ENCODE measurements around the gene SYNE3.

Gene SYNE3

GRCh38 chr14:95538801-95539509 lies 22.5 kb upstream of the SYNE3 start:
- no peak for DNase-seq (ENCODE audit: low read depth in 1 of 2, low spot score in 1 of 2)

DNA sequence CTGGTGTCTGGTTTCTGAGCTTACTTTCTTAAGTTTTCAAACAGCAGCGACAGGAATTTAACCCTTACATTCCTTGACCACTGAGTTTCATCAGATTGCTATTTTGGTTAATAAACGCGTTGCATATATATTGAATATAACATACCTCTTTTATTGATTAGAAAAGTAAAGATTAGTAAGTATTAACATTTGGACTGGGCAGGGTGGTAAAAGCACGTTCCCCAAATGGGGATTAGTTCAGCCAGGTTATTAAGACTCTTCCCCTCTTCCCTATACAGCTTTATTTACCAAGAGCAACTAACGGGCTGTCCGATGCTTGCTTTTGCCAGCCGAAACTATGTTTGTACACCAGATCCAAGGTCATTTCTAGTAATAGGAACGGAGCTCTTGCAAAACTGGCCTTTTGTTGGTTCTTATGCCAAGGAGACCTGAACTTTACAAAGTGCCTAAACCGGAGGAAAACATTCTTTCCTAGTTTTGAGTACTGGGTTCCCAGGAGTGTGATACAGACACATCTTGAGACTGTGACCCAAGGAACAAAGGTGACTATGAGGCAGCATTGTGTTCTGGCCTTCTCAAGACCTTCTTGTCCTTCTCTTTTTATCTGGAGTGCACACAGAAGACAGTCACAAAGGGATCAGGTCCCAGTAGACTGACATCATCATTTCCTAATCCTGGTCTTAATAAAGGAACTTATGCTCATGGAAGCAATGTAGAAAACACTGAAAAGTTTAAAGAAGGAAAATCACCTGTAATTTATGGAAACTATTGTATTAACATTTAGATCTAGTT lies 21.0 kb upstream of the SYNE3 start:
- Histone ChIP-seq H3K27ac (replicated peaks) (no peak overlapping the region), H3K27me3 (ENCODE audit: insufficient read depth, poor library complexity, severe bottlenecking) (no peaks in the 10 kb centered on the region), H3K4me3 (replicated peaks; ENCODE audit: insufficient read depth, low read length) (peak overlapping the region; percentile 85)
- DNase-seq (ENCODE audit: low read depth in 1 of 2, low spot score in 1 of 2), result no peak
- TF ChIP-seq, protein P1, sequence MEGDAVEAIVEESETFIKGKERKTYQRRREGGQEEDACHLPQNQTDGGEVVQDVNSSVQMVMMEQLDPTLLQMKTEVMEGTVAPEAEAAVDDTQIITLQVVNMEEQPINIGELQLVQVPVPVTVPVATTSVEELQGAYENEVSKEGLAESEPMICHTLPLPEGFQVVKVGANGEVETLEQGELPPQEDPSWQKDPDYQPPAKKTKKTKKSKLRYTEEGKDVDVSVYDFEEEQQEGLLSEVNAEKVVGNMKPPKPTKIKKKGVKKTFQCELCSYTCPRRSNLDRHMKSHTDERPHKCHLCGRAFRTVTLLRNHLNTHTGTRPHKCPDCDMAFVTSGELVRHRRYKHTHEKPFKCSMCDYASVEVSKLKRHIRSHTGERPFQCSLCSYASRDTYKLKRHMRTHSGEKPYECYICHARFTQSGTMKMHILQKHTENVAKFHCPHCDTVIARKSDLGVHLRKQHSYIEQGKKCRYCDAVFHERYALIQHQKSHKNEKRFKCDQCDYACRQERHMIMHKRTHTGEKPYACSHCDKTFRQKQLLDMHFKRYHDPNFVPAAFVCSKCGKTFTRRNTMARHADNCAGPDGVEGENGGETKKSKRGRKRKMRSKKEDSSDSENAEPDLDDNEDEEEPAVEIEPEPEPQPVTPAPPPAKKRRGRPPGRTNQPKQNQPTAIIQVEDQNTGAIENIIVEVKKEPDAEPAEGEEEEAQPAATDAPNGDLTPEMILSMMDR (IDR thresholded peaks at IDR 0.05; ENCODE audit: insufficient read depth, low read length), result no peak
- TF ChIP-seq REST (IDR thresholded peaks at IDR 0.05; ENCODE audit: insufficient replicate concordance, low read depth) (no peak), POLR2AphosphoS5 (IDR thresholded peaks at IDR 0.05; ENCODE audit: low read depth) (no peak), SPI1 (IDR thresholded peaks at IDR 0.05; ENCODE audit: borderline replicate concordance, low read depth) (no peak), GABPA (IDR thresholded peaks at IDR 0.05; ENCODE audit: low read depth) (no peak)

More at GRCh38 chr14:95538801-95539509, 22.5 kb upstream of the SYNE3 start:
- H3K27me3 ChIP-seq (ENCODE audit: insufficient read depth, poor library complexity, severe bottlenecking), result no peaks in the 10 kb centered on the region
- no peak overlapping the region for H3K27ac ChIP-seq (replicated peaks)
- no peak overlapping the region for H3K4me3 ChIP-seq (replicated peaks; ENCODE audit: insufficient read depth, low read length)
- no peak for TF ChIP-seq REST (IDR thresholded peaks at IDR 0.05; ENCODE audit: insufficient replicate concordance, low read depth)
- TF ChIP-seq GABPA (IDR thresholded peaks at IDR 0.05; ENCODE audit: low read depth), result no peak
- no peak for TF ChIP-seq POLR2AphosphoS5 (IDR thresholded peaks at IDR 0.05; ENCODE audit: low read depth)
- TF ChIP-seq SPI1 (IDR thresholded peaks at IDR 0.05; ENCODE audit: borderline replicate concordance, low read depth), result no peak
- TF ChIP-seq, protein P1 (IDR thresholded peaks at IDR 0.05; ENCODE audit: insufficient read depth, low read length), result no peak

DNA sequence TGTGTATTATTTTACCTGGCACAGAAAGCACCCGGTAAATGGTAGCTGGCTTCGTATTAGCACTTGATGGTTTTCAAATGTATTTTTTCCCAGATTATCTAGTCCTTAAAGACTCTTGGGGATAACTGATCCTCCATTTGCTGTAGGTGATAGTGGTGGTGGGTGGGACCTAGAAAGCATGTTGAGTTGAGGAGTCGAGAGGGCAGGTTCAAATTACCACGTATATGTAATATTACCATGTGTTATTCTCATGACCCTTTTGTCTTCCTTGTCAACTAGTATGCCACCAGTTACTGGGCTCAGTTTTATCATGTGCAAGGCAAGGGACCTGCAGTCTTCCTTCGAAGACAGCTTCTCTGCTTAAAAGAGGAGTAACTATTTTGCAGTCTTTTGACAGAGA lies 20.2 kb upstream of the SYNE3 start:
- Histone ChIP-seq H3K27me3 (ENCODE audit: insufficient read depth, poor library complexity, severe bottlenecking) (no peaks in the 10 kb centered on the region), H3K4me3 (replicated peaks; ENCODE audit: insufficient read depth, low read length) (peak overlapping the region; percentile 85), H3K27ac (replicated peaks) (no peak overlapping the region)
- no peak for DNase-seq (ENCODE audit: low read depth in 1 of 2, low spot score in 1 of 2)
- TF ChIP-seq REST (IDR thresholded peaks at IDR 0.05; ENCODE audit: insufficient replicate concordance, low read depth), result no peak
- TF ChIP-seq SPI1 (IDR thresholded peaks at IDR 0.05; ENCODE audit: borderline replicate concordance, low read depth), result no peak

All from HL-60 (cell line).